Heart right ventricle (tissue), 16 donors: ENCODE data around the gene ESYT2. TPM values are rescaled to one million over a fixed set of nuclear protein-coding genes. Genes with fewer than 3 reads are reported as not detected.

ENCODE experiments used
- ATAC-seq, 8 donors: fragments of 200-7000 bp; cut with Tn5 transposase; one replicate each; pipeline ENCODE4 v1.9.1; 2020; ENCODE audit warnings: mild to moderate bottlenecking in 8 of 8, moderate library complexity in 8 of 8, moderate number of reproducible peaks in 1 of 8
- DNase-seq, 2 donors: peaks; one replicate each; pipeline ENCODE4 v3.0.0-alpha.2; 2020
- H3K27ac ChIP-seq, 10 donors: fragments of 200-600 bp; sonication (generic) in 2 of 10; one replicate each; pipeline versions ENCODE4 v1.5.0 to v1.8.0; 2020 to 2022; ENCODE audit warnings: mild to moderate bottlenecking in 3 of 10
- H3K27me3 ChIP-seq, 7 donors: fragments of 200-600 bp; one replicate each; pipeline ENCODE4 v1.8.0; 2021 to 2022; ENCODE audit warnings: mild to moderate bottlenecking in 2 of 7
- H3K36me3 ChIP-seq, 9 donors: fragments of 200-600 bp; sonication (generic) in 1 of 9; one replicate each; pipeline versions ENCODE4 v1.5.0 to v1.8.0; 2020 to 2022; ENCODE audit warnings: mild to moderate bottlenecking in 2 of 9
- H3K4me1 ChIP-seq, 9 donors: fragments of 200-600 bp; sonication (generic) in 1 of 9; one replicate each; pipeline versions ENCODE4 v1.5.0 to v1.8.0; 2020 to 2022; ENCODE audit warnings: mild to moderate bottlenecking in 4 of 9
- H3K4me3 ChIP-seq, 10 donors: fragments of 200-600 bp; sonication (generic) in 2 of 10; one replicate each; pipeline versions ENCODE4 v1.5.0 to v1.8.0; 2020 to 2022; ENCODE audit warnings: mild to moderate bottlenecking in 7 of 10, moderate library complexity in 2 of 10
- H3K9me3 ChIP-seq, 11 donors: fragments of 200-600 bp in 10 of 11; sonication (generic) in 2 of 11; one replicate each; pipeline versions ENCODE4 v1.5.0 to v1.8.0; 2013 to 2022; ENCODE audit warnings: mild to moderate bottlenecking in 2 of 11, control low read depth in 1 of 11, moderate library complexity in 1 of 11
- WGBS, 2 donors: extraction: QIAGEN DNeasy Blood & Tissue Kit; methylation state at CpG; one replicate each; pipeline ENCODE4 v1.1.7; 2013; ENCODE audit warnings: inconsistent platforms in 1 of 2; 5-methylcytosine and 5-hydroxymethylcytosine counted together
- intact Hi-C, 10 donors: fragments of 100-400 bp; cut with DNase I; formaldehyde crosslinking; loops; one replicate each; pipeline versions ENCODE4 v1.11.1 to v1.14.2; 2022
- polyA plus RNA-seq, 2 donors: library from polyadenylated mRNA; stranded (reverse); fragments of 200-250 nt; gene quantifications; one replicate each; pipeline ENCODE4 v1.2.3, GENCODE V29; 2013
- total RNA-seq, 10 donors: library from RNA; stranded (reverse); fragmentation: NEBNext Ultra II Directional in 3 of 10; extraction: Animal tissue kit (Norgen Biotek cat#: 25700) in 3 of 10; gene quantifications; one replicate each; pipeline versions ENCODE4 v1.2.1 to v1.2.4, GENCODE V29; 2021 to 2023
- TF ChIP-seq, protein P1 (sequence below), 9 donors: fragments of 200-600 bp; sonication (generic) in 2 of 9; IDR thresholded peaks; one replicate each; pipeline versions ENCODE4 v1.5.0 to v1.8.0; 2021 to 2022; ENCODE audit warnings: antibody characterized with exemption in 9 of 9, mild to moderate bottlenecking in 5 of 9, moderate library complexity in 1 of 9
- donor health status: Arrhythmogenic right ventricular cardiomyopathy.
- donor health status: ischemic (EF 13 %, LVEDD 7.1; RV severe dilation, severe dysfunction).
- donor health status: healthy with polysubstance abuse.
- donor health status: DM: no; HTN: yes; CAD: no.
- donor health status: DM: no; HTN: no; CAD: no.
- donor health status: ischemic (EF 25% LVEDD 6.9; RV normal size, moderate dysfunction).
- donor health status: ischemic (EF 25% LVEDD 5.7; RV mildly dilated, moderate dysfunction).
- donor health status: healthy.
- donor health status: DM: yes; HTN: yes; CAD: no.
- donor health status: Ischemic cardiomyopathy.
- donor health status: ischemic (EF 35%, LVEDD 5.7; RV mildly dilated, moderate dysfunction).
- donor health status: nonischemic (EF 11% LVEDD 7.7; RV severe dilation, severe dysfunction).
- donor health status: DM: yes; HTN: yes; CAD: no.
- donor health status: PGD.
- donor health status: ischemic (EF 29% LVEDD 5.4; RV normal size, mild dysfunction).
- donor health status: nonischemic (EF 23%, LVEDD 6.1; RV moderate dilation, normal function).

ESYT2 gene
- total and polyA plus RNA-seq, 12 donors = 18.9 to 79.2 (median 48.7) TPM

GRCh38 chr7:158729646-158730382 lies 99.5 kb downstream of the ESYT2 start:
- Histone ChIP-seq H3K27ac (peak overlapping the region in 2 of 10 donors; percentile 39 to 65), H3K36me3 (peaks cover 0 to 57% (median 21%) of the 10 kb centered on the region in 9 donors), H3K27me3 (no peaks in the 10 kb centered on the region), H3K4me1 (peaks cover 0 to 9% (median 0%) of the 10 kb centered on the region in 9 donors), H3K9me3 (no peaks in the 10 kb centered on the region), H3K4me3 (no peak overlapping the region)
- DNase-seq = no peak
- whole genome bisulfite sequencing, 2 donors = 87 to 91% methylated on average over 7 of the region's 7 CpGs
- TF ChIP-seq, protein P1, sequence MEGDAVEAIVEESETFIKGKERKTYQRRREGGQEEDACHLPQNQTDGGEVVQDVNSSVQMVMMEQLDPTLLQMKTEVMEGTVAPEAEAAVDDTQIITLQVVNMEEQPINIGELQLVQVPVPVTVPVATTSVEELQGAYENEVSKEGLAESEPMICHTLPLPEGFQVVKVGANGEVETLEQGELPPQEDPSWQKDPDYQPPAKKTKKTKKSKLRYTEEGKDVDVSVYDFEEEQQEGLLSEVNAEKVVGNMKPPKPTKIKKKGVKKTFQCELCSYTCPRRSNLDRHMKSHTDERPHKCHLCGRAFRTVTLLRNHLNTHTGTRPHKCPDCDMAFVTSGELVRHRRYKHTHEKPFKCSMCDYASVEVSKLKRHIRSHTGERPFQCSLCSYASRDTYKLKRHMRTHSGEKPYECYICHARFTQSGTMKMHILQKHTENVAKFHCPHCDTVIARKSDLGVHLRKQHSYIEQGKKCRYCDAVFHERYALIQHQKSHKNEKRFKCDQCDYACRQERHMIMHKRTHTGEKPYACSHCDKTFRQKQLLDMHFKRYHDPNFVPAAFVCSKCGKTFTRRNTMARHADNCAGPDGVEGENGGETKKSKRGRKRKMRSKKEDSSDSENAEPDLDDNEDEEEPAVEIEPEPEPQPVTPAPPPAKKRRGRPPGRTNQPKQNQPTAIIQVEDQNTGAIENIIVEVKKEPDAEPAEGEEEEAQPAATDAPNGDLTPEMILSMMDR (IDR thresholded peaks at IDR 0.05) = no peak
- no peak for ATAC-seq
- intact Hi-C loops = no loop called here

- H3K27ac ChIP-seq = no peak overlapping the region
- peaks cover 0 to 49% (median 14%) of the 10 kb centered on the region in 9 donors for H3K36me3 ChIP-seq
- WGBS, 2 donors = 91 to 95% methylated on average over 16 of the region's 16 CpGs
- DNase-seq (no peak), ATAC-seq (no peak)
- no peak overlapping the region for H3K4me3 ChIP-seq
- TF ChIP-seq, protein P1 (IDR thresholded peaks at IDR 0.05) = no peak
- intact Hi-C loops = no loop called here
- H3K27me3 ChIP-seq = no peaks in the 10 kb centered on the region
- no peaks in the 10 kb centered on the region for H3K9me3 ChIP-seq
- H3K4me1 ChIP-seq = peaks cover 0 to 9% (median 0%) of the 10 kb centered on the region in 9 donors
Measured at GRCh38 chr7:158728911-158729645, 100.2 kb downstream of the ESYT2 start.

DNA sequence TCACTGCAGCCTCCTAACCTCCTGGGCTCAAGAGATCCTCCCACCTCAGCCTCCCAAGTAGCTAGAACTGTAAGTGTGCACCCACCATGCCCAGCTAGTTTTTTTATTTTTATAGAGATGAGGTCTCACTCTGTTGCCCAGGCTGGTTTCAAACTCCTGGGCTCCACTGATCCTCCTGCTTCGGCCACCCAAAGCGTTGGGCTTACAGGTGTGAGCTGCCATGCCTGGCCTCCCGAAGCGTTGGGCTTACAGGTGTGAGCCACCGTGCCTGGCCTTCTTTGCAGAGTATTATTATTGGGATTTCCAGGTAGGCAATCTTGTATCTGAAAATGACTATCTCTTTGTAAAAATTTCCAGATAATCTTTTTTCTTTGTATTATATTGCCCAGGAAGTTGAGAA lies 101.6 kb downstream of the ESYT2 start:
- intact Hi-C loops = no loop called here
- peaks cover 0 to 35% (median 8%) of the 10 kb centered on the region in 9 donors for H3K36me3 ChIP-seq
- H3K9me3 ChIP-seq = no peaks in the 10 kb centered on the region
- H3K4me3 ChIP-seq = no peak overlapping the region
- ATAC-seq = no peak
- no peak for DNase-seq
- TF ChIP-seq, protein P1 (IDR thresholded peaks at IDR 0.05) = no peak
- no peak overlapping the region for H3K27ac ChIP-seq
- no peaks in the 10 kb centered on the region for H3K27me3 ChIP-seq
- H3K4me1 ChIP-seq = peaks cover 0 to 9% (median 0%) of the 10 kb centered on the region in 9 donors
- WGBS, 2 donors = 96 to 98% methylated on average over 5 of the region's 5 CpGs

GRCh38 chr7:158726277-158726807 lies 103.0 kb downstream of the ESYT2 start:
- H3K27ac ChIP-seq = no peak overlapping the region
- H3K4me3 ChIP-seq = no peak overlapping the region
- H3K4me1 ChIP-seq = peaks cover 0 to 9% (median 0%) of the 10 kb centered on the region in 9 donors
- ATAC-seq (no peak), DNase-seq (no peak)
- H3K9me3 ChIP-seq = no peaks in the 10 kb centered on the region
- intact Hi-C loops = no loop called here
- TF ChIP-seq, protein P1 (IDR thresholded peaks at IDR 0.05) = no peak
- H3K36me3 ChIP-seq = peaks cover 0 to 22% (median 0%) of the 10 kb centered on the region in 9 donors
- H3K27me3 ChIP-seq = no peaks in the 10 kb centered on the region
- WGBS, 2 donors = 85 to 89% methylated on average over 4 of the region's 4 CpGs
